Measurements from ENCODE around the gene PAGE5. TPM values are rescaled to one million over a fixed set of nuclear protein-coding genes. Genes with fewer than 3 reads are reported as not detected.

The PAGE5 gene, protein sequence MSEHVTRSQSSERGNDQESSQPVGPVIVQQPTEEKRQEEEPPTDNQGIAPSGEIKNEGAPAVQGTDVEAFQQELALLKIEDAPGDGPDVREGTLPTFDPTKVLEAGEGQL
- 1 to 10 TPM; 1.6 to 1.7 TPM for total RNA-seq

DNA sequence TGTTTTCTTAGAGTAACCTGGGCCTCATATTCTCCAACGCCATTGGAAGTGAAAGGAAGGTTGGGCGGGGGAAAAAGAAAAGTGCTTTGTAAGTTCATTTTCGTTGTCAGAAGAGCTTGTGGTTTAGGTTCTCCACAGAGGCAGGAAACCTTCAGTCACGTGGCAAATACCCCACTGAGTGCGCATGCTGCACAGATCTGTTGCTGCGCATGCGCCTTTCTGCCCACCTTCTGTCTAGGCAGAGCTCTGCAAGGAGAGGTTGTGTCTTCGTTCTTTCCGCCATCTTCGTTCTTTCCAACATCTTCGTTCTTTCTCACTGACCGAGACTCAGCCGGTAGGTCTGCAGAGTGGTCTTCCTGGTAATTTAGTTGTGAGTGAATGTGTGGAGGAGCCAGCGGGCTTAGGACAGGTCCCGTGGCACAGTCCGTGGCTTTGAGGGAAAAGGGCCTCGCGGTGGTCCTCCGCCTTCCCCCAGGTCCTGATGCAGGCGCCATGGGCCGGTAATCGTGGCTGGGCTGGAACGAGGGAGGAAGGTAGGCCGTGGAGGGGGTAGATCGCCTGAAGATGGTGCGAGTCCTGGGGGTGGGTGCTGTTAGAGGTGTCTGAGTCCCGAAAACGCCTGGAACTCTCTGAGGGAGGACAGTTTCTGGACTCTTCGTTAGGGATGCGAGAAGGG, at the start of gene PAGE5:
Gene PAGE5 (plus strand): TSS at position 228 of the 676 bp plus-strand sequence. CDS start 1,037 bp downstream, outside the sequence.
- ChIA-PET POLR2A (no interaction called here), CTCF (interaction anchor here (0.7 kb wide), 1 partner anchor 56 kb away, joined by 3 read pairs; no protein-coding TSS in a partner anchor)

DNA sequence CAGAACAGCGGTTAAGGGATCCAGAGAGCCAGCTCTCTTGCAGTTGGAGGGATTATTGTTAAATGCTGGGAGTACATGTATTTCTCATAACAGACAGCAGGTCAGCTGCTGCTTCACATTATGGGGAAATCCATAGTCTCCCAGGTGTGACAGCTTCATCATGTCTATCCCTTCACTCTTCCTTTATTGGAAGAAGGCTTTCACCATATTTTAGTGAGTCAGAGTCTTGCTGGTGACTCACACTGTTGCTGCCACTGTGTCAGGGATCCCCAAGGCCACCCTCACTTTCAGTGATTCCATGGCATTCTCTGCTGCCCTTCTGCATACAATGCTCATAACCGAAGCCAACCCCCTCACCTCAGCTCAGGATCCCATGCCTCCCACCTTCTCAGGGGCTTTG, 32.9 kb upstream of the PAGE5 start:
- ChIA-PET CTCF (no interaction called here), POLR2A (no interaction called here)

DNA sequence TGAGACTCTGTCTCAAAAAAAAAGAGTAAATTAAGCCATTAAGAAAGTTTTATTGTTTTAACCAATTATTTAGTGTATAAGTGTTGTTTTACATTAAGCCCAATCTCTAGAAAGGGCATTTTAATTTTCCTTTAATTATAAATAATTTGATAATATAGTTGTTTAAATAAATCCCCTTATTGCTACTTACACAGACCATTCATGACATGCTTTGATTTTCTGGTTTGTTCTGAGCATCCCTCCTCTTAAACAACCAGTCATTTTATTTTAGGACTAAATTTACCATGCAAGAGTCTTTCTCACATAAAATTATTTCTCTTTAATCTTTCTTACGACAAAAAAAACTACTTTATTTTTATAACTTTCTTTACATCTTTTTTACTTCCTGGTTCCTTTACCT, 23.5 kb upstream of the PAGE5 start:
- POLR2A ChIA-PET = no interaction called here
- CTCF ChIA-PET = no interaction called here

DNA sequence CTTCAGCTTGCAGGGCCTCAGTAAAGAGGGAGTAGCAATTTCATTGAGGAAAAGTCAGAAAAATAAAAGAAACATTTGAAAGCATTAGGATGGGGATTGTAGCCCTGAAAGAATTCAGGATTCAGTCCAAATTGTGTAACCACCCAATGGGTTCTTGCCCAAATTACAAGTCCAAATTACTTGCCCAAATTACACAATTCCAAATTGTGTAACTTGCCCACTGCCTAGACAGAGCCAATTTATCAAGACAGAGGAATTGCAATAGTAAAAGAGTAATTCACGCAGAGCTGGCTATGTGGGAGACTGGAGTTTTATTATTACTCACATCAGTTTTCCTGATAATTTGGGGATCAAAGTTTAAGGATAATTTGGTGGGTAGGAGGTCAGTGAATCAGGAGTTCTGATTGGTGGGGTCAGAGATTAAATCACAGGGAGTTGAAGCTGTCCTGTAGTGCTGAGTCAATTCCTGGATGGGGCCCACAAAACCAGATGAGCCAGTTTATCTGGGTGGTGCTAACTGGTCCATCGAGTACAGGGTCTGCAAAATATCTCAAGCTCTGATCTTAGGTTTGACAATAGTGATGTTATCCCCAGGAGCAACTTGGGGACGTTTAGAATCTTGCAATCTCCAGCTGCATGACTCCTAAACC, 18.1 kb upstream of the PAGE5 start:
- ChIA-PET CTCF (no interaction called here), POLR2A (no interaction called here)

DNA sequence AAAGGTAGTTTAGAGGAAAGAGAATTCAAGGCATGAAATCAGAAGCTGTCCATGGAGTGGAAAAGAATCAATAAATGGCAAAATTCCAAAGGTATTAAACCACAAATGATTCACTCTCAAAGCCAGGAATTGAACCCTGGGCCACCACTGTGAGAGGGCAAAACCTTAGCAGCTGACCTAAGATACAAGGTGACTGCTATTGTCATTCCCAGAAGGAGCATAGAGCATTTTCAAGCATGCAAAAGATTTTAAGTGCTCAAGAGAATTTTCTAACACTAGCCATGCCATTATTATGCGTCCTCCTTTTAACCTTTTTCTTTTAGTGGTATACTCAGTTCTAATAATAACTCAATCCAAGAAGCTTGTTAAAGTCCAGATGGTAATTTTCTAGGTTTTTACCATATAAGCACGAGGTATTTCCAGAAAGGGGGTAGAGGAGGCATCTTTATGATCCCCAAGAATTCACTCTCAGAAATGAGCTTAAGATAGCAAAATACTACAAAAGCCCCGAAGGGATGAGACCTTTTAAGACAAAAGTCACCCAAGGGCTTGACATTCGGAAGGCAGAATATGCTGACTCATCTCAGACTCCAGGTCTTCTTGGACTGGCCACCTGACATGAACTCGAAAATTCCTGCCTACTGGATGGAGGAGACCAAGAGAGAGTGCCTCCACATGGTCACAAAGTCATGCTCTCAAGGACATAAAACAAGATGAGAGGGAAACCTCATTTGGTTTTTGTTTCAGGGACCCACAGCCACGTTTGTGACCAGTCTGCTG, 13.8 kb upstream of the PAGE5 start:
- ChIA-PET CTCF (no interaction called here), POLR2A (no interaction called here)

DNA sequence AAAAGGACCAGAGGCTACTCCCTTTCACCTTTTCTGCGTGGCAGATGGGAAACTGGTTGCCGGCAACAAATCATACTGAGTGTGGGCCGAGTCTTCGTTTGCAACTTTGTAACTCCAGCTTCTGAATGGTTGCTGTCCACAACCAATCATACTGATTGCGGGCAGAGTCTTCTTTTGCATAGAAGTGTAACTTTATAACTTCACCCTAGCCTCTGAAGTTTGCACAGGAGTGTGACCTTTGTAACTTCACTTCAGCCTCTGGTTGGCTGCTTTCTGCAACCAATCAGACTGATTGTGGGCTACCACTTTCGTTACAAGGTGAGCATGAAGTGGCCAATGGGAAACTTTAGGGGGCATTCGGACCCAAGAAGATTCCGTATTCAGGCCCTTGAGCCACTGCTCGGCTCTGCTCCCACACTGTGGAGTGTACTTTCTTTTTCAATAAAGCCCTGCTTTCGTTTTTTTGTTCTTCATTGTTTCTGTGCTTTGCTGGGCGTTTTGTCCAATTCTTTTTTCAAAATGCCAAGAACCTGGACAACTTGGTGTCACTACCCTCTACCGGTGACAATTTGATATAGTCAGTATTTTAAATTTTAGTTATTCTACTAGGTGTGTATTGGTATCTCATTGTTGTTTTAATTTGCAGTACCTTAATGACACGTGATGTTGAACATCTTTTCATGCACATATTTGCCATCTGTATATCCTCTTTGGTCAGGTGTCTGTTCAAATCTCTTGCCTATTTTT, 9.0 kb upstream of the PAGE5 start:
- CTCF ChIA-PET = no interaction called here
- POLR2A ChIA-PET = no interaction called here

DNA sequence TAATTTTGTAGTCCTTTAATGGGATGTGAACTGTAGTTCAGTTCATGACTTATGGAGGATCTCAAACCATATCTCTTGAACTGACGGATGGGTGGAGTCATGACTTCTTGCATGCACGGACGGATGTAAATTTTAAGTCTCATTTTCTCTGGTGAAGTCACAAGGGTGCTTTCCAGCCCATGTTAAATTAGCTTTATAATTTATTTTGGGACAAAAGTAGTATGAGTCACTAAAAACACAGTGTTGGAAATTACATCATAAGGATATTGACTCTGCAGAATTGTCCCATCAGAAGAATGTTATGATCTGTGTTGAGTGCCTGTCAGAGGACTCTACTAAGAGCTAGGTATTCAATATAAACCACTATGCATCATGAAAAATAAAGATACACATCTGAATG, 6.8 kb upstream of the PAGE5 start:
- ChIA-PET POLR2A (no interaction called here), CTCF (no interaction called here)

DNA sequence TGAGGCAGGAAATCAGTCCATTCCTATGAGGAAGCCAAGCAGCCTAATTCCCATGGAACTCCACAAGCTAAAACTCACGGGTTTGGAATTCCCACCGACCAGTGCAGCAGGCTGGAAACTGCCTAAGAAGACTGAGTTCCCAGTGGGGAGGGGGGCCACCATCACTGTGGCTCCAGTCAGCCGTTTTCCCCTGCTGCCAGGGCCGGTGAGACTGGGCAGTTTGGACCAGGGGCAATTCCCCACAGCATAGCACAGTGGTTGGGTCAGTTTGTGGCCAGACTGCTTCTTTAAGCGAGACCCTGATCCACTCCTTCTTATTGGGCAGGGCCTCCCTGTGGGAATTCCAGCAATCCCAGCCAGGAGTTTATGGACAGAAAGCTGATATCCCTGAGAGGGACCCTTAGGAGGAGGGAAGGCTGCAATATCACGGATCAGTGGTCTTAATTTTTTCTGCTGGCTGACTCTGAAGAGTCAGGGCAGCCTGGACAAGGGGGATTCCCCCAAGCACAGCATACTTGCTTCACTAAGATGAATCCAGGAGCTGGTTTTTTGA, 20.7 kb downstream of the PAGE5 start:
- ChIA-PET CTCF (no interaction called here), POLR2A (no interaction called here)

DNA sequence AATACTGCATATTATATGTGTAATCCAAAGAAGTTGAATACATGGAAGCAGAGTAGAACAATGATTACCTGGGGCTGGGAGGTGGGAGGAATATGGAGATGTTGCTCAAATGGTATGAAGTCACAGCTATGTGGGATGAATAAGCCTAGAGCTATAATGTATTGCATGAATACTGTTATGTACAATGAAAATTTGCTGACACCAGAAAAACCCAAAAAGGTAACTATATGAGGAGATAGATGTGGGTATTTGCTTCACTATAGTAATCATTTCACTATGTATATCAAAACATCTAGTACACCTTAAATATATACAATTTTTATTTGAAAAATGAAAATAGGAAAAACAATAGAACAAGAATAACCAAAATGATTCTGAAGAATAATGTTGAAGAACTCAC, 33.4 kb downstream of the PAGE5 start:
- POLR2A ChIA-PET = no interaction called here
- CTCF ChIA-PET = no interaction called here

DNA sequence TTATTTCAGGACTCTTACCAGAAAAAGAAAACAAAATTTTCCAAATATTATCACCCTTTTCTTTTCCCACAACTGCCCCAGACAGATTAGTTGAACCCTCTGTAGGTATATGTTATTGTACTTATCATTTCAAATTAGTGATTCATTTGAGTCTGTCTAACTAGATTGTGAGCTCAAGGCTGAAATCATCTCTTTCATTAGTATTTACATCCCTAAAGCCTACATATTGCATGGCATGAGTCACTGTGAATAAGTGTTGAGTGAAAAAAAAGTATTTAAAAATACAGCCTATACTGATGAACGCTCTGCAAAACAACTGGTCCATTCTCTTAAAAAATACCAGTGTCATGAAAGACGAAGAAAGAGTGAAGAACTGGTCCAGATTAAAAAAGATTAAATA, 40.7 kb downstream of the PAGE5 start:
- ChIA-PET CTCF (no interaction called here), POLR2A (no interaction called here)

DNA sequence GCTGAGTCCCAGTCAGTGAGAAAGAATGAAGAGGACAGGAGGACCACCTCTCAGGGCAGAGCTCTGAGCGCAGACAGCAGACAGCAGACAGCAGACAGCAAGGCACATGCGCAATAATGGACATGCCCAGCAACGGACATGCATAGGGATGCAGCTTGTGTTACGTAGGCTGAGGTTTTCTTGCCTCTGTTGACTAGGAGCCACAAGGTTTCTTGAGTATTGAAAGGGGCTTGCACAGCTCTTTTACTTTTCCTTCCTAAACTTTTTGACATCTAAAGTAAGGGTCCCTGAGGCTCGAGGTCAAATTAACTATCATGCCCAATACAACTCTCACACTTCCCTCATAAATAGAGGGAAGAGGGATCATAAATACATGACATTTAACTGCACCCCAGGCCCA, 44.7 kb downstream of the PAGE5 start, which contains the start of gene PAGE3:
Gene PAGE3 (minus strand): TSS at position 101 of the 400 bp plus-strand sequence. CDS start 1,013 bp downstream, outside the sequence.
- ChIA-PET POLR2A (no interaction called here), CTCF (interaction anchor here (0.5 kb wide), 1 partner anchor 173 kb away, joined by 3 read pairs; no protein-coding TSS in a partner anchor)

Other genes starting within 250 kb of the PAGE5 start
- gene PFKFB1, start 226.2 kb upstream of the PAGE5 start, total RNA-seq = under 1 TPM; 0.63 to 0.67 TPM
- gene APEX2, start 220.0 kb upstream of the PAGE5 start, total RNA-seq = 10 to 100 TPM; 36.8 to 39.4 TPM
- not detected for gene ALAS2, start 189.4 kb upstream of the PAGE5 start, total RNA-seq
- gene PAGE2B, start 145.3 kb upstream of the PAGE5 start, total RNA-seq = not detected
- gene PAGE2, start 131.3 kb upstream of the PAGE5 start, total RNA-seq = not detected
- not detected for gene PAGE3, start 44.6 kb downstream of the PAGE5 start, total RNA-seq
- 10 to 100 TPM; 16.6 TPM for gene MAGEH1, start 231.8 kb downstream of the PAGE5 start, total RNA-seq

Data from activated CD8-positive, alpha-beta memory T cell treated with anti-CD3 and anti-CD28 coated beads for 36 hours (primary cell).